ENCODE results near the gene PDPK1. TPM values are rescaled to one million over a fixed set of nuclear protein-coding genes. Genes with fewer than 3 reads are reported as not detected.
"Not testable (repeated sequence)": the region's sequence is repeated elsewhere in the genome, so short reads cannot be mapped to it uniquely, and the experiment has no call there.

The PDPK1 gene
- total and polyA plus RNA-seq, 2 of the 4 experiments (the other 2 are of a cell fraction): 10.6 to 27.3 TPM

DNA sequence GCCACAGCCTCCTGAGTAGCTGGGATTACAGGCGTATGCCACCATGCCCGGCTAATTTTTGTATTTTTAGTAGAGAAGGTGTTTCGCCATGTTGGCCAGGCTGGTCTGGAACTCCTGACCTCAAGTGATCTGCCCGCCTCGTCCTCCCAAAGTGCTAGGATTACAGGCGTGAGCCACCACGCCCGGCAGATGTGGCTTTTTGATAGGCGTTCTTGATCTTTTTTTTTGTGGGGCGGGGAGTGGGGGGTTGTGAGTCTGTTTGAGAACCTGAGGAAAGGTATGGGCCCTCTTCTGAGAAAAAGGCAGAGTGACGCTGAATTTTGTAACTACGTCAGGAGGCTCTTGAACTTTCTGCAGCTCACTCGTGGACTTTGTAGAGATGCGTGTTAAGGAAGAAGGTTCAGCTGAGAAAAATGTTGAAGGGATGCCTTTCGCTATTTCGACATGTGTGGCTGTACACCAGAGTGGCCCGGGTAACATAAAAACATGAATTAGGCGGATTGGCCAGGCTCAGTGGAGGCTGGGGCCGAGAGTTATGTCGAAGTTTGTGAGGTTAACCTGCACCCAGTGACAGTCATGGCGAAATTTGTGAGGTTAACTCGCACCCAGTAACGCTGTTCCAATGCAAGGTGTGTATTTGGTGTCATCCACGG is 1.5 kb downstream of the PDPK1 start:
- not testable (repeated sequence) for H3K27ac ChIP-seq (ENCODE audit: insufficient read depth, low read length); H2BK15ac ChIP-seq (ENCODE audit: low read depth, low read length)

More for the DNA sequence above, 1.5 kb downstream of the PDPK1 start:
- Histone ChIP-seq H3K4me1 (ENCODE audit: control insufficient read depth, insufficient read depth, low read length) (peaks cover 12% of the 10 kb centered on the region), H3K23ac (ENCODE audit: low read depth, low read length) (peak overlapping the region; percentile 66; the same call in 1 of the 2 replicates), H2AK9ac (replicated peaks; ENCODE audit: low read depth, low read length, poor library complexity) (peak overlapping the region; percentile 81), H4K20me1 (ENCODE audit: insufficient read depth, low read length) (peaks cover 42% of the 10 kb centered on the region), H3K79me1 (ENCODE audit: low read depth in 1 of 2, low read length in 2 of 2) (peaks cover 4 to 33% of the 10 kb centered on the region in 2 experiments; a peak in 3 of 4 replicates), H3K9me1 (ENCODE audit: insufficient read depth, low read length) (peaks cover 14% of the 10 kb centered on the region)
- H3K4ac ChIP-seq (ENCODE audit: low read depth, low read length); H2AK5ac ChIP-seq (ENCODE audit: low read depth, low read length); H3K9ac ChIP-seq (ENCODE audit: low read depth, low read length); intact Hi-C loops (cut with micrococcal nuclease); H3K56ac ChIP-seq (ENCODE audit: extremely low read depth, insufficient read depth, low read length); H3K27me3 ChIP-seq (ENCODE audit: control insufficient read depth, insufficient read depth, low read length); H2AFZ ChIP-seq (replicated peaks; ENCODE audit: low read length, poor library complexity); H4K5ac ChIP-seq (ENCODE audit: low read depth, low read length); H3K4me3 ChIP-seq (ENCODE audit: insufficient read depth, low read depth, low read length); H4K91ac ChIP-seq (ENCODE audit: insufficient read depth, low read depth, low read length); dilution Hi-C loops (cut with HindIII; ENCODE audit: low sequenced_read_pairs, unreplicated experiment); H3K36me3 ChIP-seq (ENCODE audit: control insufficient read depth, insufficient read depth, low read length); H2BK20ac ChIP-seq (ENCODE audit: low read depth, low read length); ATAC-seq (ENCODE audit: low read depth); H2BK5ac ChIP-seq (ENCODE audit: low read depth, low read length, poor library complexity, severe bottlenecking); H3K9me3 ChIP-seq (ENCODE audit: control insufficient read depth, insufficient read depth, low read length); H3K14ac ChIP-seq (replicated peaks; ENCODE audit: low read depth, low read length); CTCF ChIA-PET; DNase-seq; in situ Hi-C loops (cut with MboI; ENCODE audit: low sequenced_read_pairs); H3K4me2 ChIP-seq (ENCODE audit: low read depth, low read length); H4K8ac ChIP-seq (ENCODE audit: low read depth in 2 of 2, low read length in 2 of 2); H3K18ac ChIP-seq (ENCODE audit: low read depth, low read length); POLR2A ChIA-PET (ENCODE audit: unreplicated experiment); H2BK120ac ChIP-seq (ENCODE audit: low read depth, low read length): not testable (repeated sequence)
- BruUV-seq (replicated peaks): TSS peak; percentile 16
- 92% methylated on average over 18 of the region's 24 CpGs; no CpG with 5 or more reads in 1 of the 2 experiments for WGBS, 2 experiments (ENCODE audit: extremely low coverage in 2 of 2, insufficient read length in 1 of 2)

All from IMR-90 (cell line).